ENCODE measurements around the gene UBP1. TPM values are rescaled to one million over a fixed set of nuclear protein-coding genes. Genes with fewer than 3 reads are reported as not detected.

UBP1 gene
- total and polyA plus RNA-seq, 9 of the 15 experiments (the other 6 are each of a cell fraction or from before 2014, with no cell fraction given) = 13.6 to 143 (median 79.6) TPM

DNA sequence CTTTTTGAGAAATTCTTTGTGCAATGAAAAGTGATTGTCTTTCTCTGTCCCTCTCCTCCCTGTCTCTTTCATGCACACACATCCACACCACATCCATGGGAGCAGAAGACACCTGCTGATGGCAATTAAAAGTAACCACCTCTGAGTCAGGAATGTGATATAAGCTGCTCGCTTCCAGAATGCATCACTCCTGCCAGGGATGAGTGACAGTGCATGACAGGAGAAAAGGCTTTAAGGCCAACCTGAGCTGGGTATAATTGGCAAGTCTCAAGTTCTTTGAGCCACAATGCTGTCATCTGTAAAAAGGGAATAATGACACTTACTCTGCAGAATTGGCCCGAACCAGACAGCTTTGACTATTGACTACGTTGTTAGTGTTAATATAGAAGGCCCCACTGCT is 59.6 kb downstream of the UBP1 start:
- no peaks in the 10 kb centered on the region for H3K9me1 ChIP-seq (ENCODE audit: control insufficient read depth, insufficient read depth, low read length)
- no peak overlapping the region for H3K4me3 ChIP-seq
- ATAC-seq (no peak), FAIRE-seq (no peak), DNase-seq (ENCODE audit: extremely low read depth in 1 of 4, low spot score in 3 of 4) (no peak)
- H4K20me1 ChIP-seq (replicated peaks; ENCODE audit: control insufficient read depth, insufficient read depth, low read length) = no peaks in the 10 kb centered on the region
- H2AFZ ChIP-seq (ENCODE audit: low read depth, low read length) = no peak overlapping the region
- no peak overlapping the region for H3K4me2 ChIP-seq (ENCODE audit: insufficient read depth, low read length)
- no peaks in the 10 kb centered on the region for H3K79me2 ChIP-seq (ENCODE audit: control insufficient read depth, insufficient read depth, low read length)
- 83% methylated on average over 3 of the region's 3 CpGs for WGBS (ENCODE audit: insufficient coverage, low coverage, missing lambda C conversion rate)
- CTCF ChIA-PET (ENCODE audit: low intra/inter-chr PET ratio) = no interaction called here
- BruUV-seq (replicated peaks) = no TSS peak
- no peak overlapping the region for H3K27ac ChIP-seq (ENCODE audit: extremely low read depth, low read depth, low read length)
- no peak overlapping the region for H3K9ac ChIP-seq (ENCODE audit: insufficient read depth in 1 of 2, low read depth in 2 of 2, low read length in 2 of 2)
- no peak for TF ChIP-seq ATF7 (IDR thresholded peaks at IDR 0.05)
- TF ChIP-seq POLR2A (conservative IDR thresholded peaks at IDR 0.05) = 0 out of 2 replicates have a peak, but pooled peaks have one; percentile 10
- TF ChIP-seq NCOA6 (IDR thresholded peaks at IDR 0.05) = no peak
- TF ChIP-seq SPI1 (IDR thresholded peaks at IDR 0.05; ENCODE audit: borderline replicate concordance, low read depth, low read length) = no peak
- no peak for TF ChIP-seq SP2 (IDR thresholded peaks at IDR 0.05; ENCODE audit: extremely low read depth, low read depth, low read length, poor library complexity, severe bottlenecking)
- TF ChIP-seq FOXJ3 (CRISPR knock-in tag; IDR thresholded peaks at IDR 0.05) = no peak
- TF ChIP-seq, protein P1, sequence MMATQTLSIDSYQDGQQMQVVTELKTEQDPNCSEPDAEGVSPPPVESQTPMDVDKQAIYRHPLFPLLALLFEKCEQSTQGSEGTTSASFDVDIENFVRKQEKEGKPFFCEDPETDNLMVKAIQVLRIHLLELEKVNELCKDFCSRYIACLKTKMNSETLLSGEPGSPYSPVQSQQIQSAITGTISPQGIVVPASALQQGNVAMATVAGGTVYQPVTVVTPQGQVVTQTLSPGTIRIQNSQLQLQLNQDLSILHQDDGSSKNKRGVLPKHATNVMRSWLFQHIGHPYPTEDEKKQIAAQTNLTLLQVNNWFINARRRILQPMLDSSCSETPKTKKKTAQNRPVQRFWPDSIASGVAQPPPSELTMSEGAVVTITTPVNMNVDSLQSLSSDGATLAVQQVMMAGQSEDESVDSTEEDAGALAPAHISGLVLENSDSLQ (IDR thresholded peaks at IDR 0.05) = 0 out of 2 replicates have a peak, but pooled peaks have one; percentile 7
- TF ChIP-seq ZNF324 (CRISPR knock-in tag; IDR thresholded peaks at IDR 0.05) = no peak
- TF ChIP-seq, protein P2, sequence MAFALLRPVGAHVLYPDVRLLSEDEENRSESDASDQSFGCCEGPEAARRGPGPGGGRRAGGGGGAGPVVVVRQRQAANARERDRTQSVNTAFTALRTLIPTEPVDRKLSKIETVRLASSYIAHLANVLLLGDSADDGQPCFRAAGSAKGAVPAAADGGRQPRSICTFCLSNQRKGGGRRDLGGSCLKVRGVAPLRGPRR (CRISPR knock-in tag; IDR thresholded peaks at IDR 0.05) = no peak
- TF ChIP-seq, protein P3, sequence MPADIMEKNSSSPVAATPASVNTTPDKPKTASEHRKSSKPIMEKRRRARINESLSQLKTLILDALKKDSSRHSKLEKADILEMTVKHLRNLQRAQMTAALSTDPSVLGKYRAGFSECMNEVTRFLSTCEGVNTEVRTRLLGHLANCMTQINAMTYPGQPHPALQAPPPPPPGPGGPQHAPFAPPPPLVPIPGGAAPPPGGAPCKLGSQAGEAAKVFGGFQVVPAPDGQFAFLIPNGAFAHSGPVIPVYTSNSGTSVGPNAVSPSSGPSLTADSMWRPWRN (IDR thresholded peaks at IDR 0.05; ENCODE audit: low read depth) = no peak
- TF ChIP-seq, protein P4, sequence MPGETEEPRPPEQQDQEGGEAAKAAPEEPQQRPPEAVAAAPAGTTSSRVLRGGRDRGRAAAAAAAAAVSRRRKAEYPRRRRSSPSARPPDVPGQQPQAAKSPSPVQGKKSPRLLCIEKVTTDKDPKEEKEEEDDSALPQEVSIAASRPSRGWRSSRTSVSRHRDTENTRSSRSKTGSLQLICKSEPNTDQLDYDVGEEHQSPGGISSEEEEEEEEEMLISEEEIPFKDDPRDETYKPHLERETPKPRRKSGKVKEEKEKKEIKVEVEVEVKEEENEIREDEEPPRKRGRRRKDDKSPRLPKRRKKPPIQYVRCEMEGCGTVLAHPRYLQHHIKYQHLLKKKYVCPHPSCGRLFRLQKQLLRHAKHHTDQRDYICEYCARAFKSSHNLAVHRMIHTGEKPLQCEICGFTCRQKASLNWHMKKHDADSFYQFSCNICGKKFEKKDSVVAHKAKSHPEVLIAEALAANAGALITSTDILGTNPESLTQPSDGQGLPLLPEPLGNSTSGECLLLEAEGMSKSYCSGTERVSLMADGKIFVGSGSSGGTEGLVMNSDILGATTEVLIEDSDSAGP (CRISPR knock-in tag; IDR thresholded peaks at IDR 0.05) = no peak
- H3K9me3 ChIP-seq (replicated peaks; ENCODE audit: control insufficient read depth, insufficient read depth, low read depth, low read length) = no peaks in the 10 kb centered on the region
- peaks cover 0 to 8% of the 10 kb centered on the region in 2 experiments; a peak in 3 of 5 replicates for H3K4me1 ChIP-seq (replicated peaks in 1 of 2; ENCODE audit: control insufficient read depth in 2 of 2, insufficient read depth in 2 of 2, low read length in 2 of 2)
- POLR2A ChIA-PET = interaction anchor here (1.1 kb wide), 1 partner anchor 10 kb away, joined by 7 read pairs; no protein-coding TSS in a partner anchor
- peaks cover 6% of the 10 kb centered on the region; the same call in 2 of the 3 replicates for H3K36me3 ChIP-seq (ENCODE audit: control insufficient read depth, insufficient read depth, low read length)
- H3K27me3 ChIP-seq (ENCODE audit: control insufficient read depth in 2 of 2, insufficient read depth in 2 of 2, low read length in 2 of 2) = no peaks in the 10 kb centered on the region
- intact Hi-C loops (cut with micrococcal nuclease) = no loop called here
- in situ Hi-C loops (cut with MboI) = no loop called here
